CD4-positive, alpha-beta T cell treated with Interleukin-4 for 1 hour (primary cell): ENCODE data around the gene HID1.
A peak's percentile ranks its signal among the peaks of the same experiment; 100 is the strongest.
"Not testable (repeated sequence)": the region's sequence is repeated elsewhere in the genome, so short reads cannot be mapped to it uniquely, and the experiment has no call there.

Experiments
- DNase-seq, 2 donors: peaks; one replicate each; pipeline ENCODE4 v3.0.0-alpha.2; 2020 to 2022

HID1 gene, protein sequence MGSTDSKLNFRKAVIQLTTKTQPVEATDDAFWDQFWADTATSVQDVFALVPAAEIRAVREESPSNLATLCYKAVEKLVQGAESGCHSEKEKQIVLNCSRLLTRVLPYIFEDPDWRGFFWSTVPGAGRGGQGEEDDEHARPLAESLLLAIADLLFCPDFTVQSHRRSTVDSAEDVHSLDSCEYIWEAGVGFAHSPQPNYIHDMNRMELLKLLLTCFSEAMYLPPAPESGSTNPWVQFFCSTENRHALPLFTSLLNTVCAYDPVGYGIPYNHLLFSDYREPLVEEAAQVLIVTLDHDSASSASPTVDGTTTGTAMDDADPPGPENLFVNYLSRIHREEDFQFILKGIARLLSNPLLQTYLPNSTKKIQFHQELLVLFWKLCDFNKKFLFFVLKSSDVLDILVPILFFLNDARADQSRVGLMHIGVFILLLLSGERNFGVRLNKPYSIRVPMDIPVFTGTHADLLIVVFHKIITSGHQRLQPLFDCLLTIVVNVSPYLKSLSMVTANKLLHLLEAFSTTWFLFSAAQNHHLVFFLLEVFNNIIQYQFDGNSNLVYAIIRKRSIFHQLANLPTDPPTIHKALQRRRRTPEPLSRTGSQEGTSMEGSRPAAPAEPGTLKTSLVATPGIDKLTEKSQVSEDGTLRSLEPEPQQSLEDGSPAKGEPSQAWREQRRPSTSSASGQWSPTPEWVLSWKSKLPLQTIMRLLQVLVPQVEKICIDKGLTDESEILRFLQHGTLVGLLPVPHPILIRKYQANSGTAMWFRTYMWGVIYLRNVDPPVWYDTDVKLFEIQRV

DNA sequence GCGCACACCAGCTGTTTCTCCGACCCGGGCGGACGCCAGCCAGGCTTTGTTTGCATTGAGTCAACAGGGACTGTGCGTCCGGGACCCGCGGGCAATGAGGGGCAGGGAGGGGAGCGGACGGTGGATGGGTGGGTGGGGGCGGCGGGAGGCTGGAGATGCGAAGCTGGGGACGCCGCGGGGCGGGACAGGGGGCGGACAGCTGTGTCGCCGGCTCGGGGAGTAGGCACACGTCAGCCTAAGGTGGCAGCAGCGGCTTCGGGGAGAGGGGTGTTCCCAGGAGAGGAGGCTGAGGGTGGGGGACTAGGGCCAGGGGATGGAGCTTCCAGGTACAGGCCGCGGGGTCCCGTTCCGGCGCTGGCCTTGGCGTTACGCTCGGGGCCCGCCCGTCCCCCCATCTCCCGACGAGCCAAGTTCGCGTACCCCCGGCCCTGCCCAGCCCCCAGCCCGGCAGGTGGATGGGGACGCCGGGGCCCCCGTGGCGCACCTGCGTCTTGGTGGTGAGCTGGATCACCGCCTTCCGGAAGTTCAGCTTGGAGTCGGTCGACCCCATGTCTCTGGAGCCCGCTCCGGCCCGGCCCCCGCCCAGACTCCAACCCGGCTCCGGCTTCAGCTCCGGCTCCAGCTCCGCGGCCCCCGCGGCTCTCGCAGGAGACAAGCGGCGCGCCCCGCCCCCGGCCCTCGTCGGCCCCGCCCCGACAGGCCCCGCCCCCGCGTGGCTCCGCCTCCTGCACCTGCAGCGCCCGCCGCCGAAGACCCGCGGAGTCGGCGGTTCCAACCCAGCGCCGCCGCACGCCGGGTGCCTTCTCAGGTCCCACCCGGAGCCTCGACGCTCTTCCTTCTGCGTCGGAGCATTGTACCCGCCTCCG is at the start of gene HID1:
TSS of gene HID1 (minus strand) at position 653 of the 866 bp plus-strand sequence. CDS start at position 550, 103 bp downstream.
- peak; percentile 77 to 85 for DNase-seq

DNA sequence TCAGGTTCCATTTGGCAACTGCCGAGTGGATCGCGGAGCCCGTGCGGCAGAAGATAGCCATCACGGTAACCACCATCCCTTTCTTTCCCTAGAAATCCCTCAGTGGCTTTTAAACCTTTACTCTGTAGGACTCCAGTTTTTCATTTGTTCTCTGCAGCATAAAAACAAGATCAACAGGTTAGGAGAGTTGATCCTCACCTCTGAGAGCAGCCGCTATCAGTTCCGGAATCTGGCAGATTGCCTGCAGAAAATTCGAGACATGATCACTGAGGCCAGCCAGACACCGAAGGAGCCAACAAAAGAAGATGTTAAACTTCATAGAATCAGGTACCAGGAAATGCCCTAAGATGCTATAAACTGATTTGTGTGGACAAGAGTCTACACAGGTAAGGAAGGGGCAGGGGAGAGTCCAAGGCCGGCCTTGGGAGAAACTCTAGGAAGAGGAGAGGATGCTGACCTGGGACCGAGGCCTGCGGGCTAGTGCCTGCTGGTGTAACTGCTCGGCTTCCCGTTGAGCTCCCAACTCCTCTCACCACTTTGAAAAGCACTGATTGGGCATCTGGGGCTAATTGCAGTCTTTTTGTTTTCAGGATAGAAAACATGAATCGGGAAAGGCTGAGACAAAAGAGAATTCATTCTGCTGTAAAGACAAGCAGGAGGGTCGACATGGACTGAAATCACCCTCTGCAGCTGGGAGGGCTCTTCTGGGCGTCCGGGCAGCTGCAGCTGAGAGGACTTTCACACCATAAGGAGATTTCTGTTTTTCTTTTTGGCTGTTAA is 48.0 kb upstream of the HID1 start:
- DNase-seq: no peak

DNA sequence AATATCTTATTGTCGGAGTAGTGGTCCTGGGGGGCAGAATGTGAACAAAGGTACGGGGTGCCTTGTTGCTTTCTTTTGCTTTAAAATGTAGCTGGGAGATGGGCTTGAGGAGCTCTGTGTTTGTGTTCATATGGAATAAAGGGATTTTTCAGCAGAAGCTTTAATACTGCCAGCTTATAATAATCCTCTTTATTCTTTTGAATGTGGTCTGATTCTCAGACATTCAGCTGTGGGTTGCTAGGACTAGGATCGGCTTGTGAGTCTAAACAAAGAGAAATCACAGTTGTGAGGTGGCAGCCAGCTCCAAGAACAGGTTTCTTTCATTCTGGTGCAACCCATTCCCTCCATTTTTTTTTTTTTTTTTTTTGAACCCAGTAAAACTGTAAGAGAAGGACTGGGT is 47.2 kb upstream of the HID1 start:
- DNase-seq: no peak

DNA sequence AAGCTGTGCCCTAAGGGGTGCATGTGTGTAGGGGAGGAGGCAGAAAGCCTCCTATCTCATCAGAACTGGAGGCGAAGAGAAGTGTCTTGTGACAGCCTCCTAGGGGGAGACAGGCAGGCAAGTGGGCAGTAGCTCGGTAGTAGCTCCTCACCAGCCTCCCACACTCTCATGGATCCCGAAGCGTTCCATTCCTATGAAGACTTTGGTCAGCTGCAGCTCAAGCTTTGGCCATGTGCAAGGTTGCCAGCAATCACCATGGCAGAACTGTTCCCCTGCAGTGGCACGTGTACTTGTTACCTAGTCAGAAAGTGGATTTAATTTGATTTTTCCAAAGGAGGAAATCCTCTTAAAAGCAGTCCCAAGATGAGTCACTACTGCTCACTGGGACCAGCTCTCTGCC is 46.6 kb upstream of the HID1 start:
- DNase-seq: no peak

DNA sequence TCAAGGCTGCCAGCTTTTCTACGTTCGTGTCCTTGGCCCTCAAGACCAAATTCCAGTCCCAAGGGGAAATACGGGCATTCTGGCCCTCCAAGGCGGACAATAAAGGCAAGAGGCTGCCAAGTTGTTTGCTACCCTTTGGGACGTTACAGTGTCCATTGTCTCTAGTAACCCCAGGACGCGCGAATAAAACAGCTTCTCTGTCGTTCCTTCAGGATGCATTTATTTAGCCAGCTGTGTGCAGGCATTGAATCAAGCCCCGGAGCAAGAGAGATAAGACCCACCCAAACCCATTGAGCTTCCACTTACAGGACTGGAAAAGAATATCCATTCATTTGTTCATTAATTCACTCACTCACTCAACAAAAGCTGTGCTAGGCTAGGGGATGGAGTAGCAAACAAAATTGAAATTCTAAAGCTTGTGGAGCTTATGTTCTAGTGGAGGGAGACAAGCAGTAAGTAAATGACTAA is 40.6 kb upstream of the HID1 start:
- DNase-seq: no peak

DNA sequence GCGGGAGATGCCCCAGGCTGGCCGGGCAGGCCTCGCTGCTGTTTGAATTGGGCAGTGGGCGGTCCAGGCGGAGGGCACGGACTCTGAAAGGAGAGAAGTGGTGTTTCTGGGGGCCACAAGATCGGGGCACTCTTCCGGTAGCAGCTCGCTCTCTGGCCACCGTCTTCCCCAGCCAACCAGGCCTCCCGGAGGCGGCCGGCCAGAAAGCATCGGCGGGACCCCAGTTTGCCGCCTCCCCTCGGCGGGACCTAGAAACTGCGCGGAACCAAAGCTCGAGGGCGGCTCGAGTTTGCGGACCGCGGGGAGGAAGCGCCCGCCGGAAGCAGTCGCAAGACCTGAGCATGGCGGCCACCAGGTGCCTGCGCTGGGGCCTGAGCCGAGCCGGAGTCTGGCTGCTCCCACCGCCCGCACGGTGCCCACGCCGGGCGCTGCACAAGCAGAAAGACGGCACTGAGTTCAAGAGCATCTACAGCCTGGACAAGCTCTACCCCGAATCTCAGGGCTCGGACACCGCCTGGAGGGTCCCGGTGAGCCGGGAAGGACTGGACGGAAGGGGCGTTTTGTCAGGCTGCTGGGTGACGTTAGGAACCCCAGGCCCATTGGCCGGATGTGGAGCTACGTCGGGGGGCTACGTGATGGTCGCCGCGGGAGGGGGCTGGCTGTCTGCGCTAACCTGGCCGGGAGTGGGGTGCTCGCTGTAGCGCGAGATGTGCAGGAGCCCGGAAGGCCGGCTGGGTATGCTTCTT is 40.0 kb upstream of the HID1 start, which contains the start of gene MRPL58:
TSS of gene MRPL58 (plus strand) at position 325 of the 746 bp plus-strand sequence. CDS start at position 342, 17 bp downstream.
- DNase-seq: peak; percentile 82 to 83

DNA sequence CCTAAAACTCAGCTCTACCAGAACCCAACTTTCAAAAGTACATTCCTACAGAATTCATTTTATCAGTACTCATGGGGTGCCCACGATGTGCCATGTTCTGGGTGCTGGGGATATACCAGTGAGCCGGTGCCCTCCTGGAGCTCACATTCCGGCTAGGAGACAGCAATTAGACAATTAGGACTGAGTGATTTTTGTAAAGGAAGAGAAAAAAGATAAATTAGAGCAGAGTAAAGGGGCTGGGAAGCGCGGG is 39.5 kb upstream of the HID1 start:
- DNase-seq: no peak

DNA sequence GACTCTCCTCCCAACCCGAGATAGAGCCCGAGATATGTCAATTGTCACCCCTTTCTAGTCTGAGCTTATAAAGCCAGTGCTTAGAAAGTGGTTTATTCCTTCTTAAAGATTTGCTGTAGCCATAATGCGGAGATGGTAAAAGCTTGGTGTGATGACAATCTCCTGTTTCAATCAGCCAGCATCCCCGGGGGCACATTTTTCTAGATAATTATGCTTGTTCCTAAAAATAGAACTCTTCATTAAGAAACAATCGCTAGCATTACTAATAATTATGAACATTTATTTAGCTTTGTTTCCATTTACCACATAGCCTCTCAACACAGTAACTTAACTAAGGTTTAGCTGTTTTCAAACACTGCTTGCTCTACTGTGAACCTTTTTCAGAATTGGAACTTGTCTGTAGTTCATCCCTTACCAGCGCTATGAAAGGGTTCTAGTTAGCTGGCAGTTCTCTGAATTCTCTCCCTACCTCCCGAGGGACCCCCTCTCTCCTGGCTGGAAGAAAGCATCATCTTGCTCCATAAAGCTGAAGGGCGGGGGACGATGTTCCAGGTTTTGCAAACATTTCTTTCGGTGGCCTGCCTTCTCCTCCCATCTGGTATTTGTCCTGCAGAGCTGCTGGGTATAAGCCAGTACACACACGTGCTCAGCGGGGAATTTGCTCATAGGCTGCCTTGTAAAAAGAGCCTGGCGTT is 39.0 kb upstream of the HID1 start:
- DNase-seq: no peak

DNA sequence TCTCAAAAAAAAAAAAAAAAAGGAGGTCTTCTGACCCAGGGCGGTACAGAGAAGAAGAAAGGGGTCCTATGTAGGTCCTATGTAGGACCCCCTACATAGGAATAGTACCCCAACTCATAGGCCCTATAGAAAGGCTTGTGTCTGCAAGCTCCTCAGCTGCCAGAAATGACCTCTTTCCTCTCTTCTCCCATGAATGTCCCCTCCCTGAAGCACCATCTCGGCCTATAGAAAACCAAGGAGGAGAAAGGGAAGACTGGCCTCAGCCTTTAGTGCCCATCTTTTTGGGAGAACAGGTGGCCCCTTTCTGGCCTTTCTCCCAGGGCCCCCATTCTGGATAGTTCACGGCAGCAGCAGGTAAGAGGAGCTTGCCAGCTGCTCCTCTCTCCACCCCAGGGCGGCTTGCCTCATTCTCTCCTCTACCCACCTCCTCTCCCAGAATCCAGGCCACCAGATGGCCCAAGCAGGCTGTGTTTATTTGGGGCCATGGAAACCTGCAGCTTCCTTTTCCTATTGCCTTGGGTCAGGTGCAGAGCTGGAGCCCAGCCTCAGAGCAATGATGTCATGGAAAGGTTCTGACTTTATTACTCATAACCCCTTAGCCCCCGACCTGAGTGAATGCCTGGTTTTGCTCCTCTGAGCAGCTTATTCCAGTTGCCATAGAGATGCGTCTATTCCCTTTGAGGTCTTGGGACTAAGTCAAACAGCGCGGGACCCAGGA is 38.3 kb upstream of the HID1 start:
- DNase-seq: no peak

DNA sequence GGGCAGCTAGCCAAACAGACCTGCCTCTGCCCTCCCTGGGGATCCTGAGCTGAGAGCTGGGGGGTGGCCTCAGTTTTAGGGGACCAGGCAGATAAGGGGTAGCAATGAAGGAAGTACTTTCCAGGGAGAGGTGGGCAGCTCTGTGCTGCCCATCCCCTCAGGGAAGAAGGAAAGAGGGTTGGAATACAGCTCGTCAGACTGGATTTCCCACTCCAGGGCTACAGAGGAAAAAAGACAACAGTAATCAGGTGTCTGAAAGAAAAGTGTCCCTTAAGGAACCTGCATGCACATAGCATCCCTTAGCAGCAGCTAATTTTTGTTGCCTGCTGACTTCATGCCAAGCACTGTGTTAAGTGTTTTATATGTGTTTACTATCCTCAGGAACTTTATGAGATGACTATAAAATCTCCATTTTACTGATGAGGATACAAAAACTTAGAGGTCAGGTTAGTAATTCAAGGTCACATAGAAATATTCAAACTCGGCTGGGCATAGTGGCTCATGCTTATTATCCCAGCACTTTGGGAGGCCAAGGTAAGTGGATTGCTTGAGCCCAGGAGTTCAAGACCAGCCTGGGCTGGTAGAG is 36.7 kb upstream of the HID1 start:
- no peak for DNase-seq

DNA sequence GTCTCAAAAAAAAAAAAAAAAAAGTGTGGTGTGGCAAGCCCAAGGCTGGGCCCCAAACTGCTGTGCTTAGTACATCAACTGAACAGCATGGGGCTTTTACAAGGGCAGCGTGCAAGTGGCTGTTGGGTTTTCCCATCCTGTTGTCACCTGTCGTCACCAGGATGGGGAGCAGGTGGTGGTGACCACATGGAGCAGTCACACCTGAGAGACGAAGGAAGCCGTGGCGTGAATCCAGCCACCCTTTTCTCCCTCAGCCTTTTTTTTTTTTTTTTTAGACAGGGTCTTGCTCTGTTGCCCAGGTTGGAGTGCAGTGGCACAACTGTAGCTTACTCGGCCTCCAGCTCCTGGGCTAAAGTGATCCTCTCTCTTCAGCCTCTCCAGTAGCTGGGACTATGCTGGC is 35.8 kb upstream of the HID1 start:
- no peak for DNase-seq

DNA sequence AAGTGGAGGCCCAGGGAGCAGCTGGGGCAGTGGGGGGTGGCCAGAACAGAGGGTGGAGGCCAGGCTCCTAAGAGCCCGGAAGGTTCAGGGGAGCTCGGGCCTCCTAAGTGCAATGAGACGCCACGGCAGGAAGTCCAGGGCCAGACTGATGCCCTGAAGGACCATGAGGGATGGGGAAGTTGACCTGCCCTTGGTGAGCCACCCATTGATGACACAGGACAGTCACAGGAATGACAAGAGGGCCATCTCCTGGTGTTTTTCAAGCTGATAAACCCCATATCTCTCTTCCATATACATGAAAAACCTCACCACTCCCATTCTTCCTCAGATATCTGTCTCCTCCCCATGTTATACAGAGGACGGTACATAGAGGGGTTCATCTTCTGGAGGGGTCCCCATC is 34.1 kb upstream of the HID1 start:
- DNase-seq: no peak

DNA sequence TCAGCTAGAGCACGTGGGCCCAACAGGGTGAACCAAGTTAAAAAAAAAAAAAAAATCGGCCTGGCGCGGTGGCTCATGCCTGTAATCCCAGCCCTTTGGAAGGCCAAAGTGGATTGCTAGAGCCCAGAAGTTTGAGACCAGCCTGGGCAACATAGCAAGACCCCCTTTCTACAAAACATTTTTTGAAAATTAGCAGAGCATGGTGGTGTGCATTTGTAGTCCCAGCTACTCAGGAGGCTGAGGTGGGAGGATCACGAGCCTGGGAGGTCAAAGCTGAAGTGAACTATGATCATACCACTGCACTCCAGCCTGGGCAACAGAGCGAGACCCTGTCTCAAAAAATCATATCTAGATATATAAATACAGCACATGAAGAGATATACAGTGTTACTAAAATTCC is 33.5 kb upstream of the HID1 start:
- not testable (repeated sequence) for DNase-seq

DNA sequence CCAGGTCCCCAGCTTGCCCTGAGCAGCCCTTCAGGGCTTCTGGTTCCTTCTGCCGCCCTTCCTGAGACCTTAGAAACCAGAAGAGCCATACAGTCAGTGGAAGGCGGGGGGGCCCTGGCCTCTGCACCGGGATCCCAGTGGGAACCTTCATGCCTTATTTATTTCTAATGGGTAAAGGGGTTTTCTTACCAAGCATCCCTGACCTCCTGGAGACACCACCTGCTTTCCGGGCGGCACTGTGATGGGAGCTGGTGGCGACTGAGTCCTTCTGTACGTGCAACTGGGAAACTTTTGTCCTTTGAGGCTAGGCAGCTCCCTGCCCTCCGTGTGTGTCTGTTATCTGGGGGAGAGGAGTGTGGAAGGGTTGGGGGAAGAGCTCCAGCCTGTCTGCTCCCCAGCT is 32.7 kb upstream of the HID1 start:
- no peak for DNase-seq

DNA sequence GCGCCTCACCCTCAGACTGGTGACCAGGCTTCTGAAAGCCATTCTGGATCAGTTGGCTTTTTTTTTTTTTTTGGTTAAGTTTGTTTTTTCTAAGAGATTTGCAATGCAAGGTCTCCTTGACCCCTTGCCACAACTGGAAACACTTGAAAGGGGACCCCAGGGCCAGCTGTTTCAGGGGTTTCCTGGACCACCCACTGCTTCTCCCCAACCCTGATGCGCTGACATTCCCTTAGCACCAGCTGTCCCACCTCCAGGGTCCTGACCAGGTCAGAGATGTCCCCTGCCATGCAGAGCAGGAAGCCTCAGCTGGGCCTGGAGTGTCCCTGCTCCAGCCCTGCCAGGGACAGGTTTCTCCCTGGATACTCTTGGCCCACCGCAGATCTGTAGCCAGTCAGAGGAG is 31.8 kb upstream of the HID1 start:
- DNase-seq: no peak

DNA sequence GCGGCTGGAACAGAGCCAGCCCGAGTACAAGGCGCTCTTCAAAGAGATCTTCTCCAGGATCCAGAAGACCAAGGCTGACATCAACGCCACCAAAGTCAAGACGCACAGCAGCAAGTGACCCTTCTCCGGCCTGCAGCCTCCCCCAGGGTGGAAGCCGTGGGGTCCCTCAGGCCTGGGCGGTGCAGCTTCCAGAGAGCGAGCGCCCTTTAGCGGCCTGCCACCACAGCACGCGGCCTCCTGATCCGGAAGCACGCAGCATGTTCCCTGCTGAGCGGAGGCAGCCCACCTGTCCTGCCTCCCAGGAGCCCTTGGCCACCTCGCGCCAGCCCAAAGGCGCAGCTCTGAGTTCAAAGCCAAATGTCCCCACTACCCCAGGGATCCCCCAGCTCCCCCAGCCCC is 31.4 kb upstream of the HID1 start:
- no peak for DNase-seq

DNA sequence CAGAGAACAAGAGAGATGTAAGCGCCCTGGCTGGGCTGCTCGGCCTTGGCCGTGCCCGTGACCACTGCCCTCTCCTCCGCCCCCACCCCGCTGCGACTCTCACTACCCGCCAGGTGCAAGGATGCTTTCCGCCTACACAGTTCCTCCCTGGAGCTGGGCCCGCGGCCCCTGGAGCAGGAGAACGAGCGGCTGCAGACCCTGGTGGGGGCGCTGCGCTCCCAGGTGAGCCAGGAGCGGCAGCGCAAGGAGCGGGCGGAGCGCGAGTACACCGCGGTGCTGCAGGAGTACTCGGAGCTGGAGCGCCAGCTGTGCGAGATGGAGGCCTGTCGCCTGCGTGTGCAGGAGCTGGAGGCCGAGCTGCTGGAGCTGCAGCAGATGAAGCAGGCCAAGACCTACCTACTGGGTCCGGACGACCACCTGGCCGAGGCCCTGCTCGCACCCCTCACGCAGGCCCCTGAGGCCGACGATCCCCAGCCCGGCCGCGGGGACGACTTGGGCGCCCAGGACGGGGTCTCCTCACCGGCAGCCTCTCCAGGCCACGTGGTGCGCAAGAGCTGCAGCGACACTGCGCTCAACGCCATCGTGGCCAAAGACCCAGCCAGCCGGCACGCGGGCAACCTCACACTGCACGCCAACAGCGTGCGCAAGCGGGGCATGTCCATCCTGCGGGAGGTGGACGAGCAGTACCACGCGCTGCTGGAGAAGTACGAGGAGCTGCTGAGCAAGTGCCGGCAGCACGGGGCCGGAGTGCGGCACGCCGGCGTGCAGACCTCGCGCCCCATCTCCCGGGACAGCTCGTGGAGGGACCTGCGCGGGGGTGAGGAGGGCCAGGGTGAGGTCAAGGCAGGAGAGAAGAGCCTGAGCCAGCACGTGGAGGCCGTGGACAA is 30.8 kb upstream of the HID1 start:
- no peak for DNase-seq

DNA sequence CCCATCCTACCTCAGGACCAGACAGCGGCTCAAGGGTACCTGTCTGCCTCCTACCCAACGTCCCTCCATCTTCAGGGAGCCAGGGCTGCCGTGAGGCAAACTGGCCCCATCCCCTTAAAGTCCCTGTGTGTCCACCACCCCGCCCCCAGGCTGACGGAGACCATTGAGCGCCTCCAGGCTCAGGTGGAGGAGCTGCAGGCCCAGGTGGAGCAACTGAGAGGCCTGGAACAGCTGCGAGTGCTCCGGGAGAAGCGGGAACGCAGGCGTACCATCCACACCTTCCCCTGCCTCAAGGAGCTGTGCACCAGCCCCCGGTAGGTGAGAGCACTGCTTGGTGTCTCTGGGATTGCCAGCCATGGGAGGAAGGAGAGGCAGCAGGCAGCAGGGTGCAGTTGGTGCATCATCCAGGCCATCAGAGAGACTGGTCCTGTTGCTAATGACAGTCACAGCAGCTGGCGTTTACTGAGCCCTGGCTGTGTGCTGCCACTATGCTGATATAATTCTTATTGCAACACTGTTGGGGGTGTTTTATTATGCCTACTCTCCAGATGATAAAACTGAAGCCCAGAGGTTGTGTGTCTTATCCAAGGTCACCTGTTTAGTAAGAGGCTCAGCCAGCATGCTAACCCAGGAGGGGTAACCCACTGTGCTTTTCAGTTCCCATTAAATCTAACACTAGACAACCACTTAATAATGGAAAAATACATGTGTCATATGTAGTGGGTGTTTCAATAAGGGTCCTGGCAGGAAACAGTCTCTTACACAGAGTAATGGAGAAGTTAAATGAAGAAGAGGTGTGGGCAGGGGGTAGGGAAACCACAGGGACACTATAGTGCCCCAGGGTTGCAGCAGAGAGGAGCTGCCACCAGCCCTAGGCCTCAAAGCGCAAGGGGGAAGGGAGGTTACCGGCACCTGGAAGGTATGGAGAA is 29.6 kb upstream of the HID1 start:
- DNase-seq: no peak
